A549 (cell line): ENCODE measurements around the gene CUL2. TPM values are rescaled to one million over a fixed set of nuclear protein-coding genes. Genes with fewer than 3 reads are reported as not detected.

Experiments used
- ATAC-seq, 2 experiments: fragments of 200-7000 bp in 1 of 2; fragments of >200 bp in 1 of 2; cut with Nextera tagmentation in 1 of 2; cut with Tn5 transposase in 1 of 2; 3 replicates each; pipeline versions ENCODE4 v1.8.0 to v1.9.1; 2018 to 2020; ENCODE audit warnings: mild to moderate bottlenecking in 1 of 2, moderate library complexity in 1 of 2
- CTCF ChIA-PET: fragments of 300-600 bp; sonication (Branson Sonifier 250); formaldehyde crosslinking; extraction: SDS; loops from one replicate; lab custom pipeline; 2021; ENCODE audit warnings: antibody characterized with exemption, inconsistent platforms; lab: Yijun Ruan, JAX
- POLR2A ChIA-PET: fragments of 350-600 bp; formaldehyde crosslinking; extraction: SDS; loops from one replicate; lab custom pipeline; 2021; ENCODE audit warnings: antibody characterized with exemption, inconsistent platforms; lab: Yijun Ruan, JAX
- DNase-seq, 2 experiments: peaks; one replicate each; pipeline versions ENCODE4 v3.0.0 to v3.0.0-alpha.2; 2011 to 2016; ENCODE audit warnings: low read depth in 1 of 2, low spot score in 1 of 2
- FAIRE-seq: peaks from 2 replicates; lab custom pipeline; 2011; peaks lifted over from hg19 to GRCh38; lab: Jason Lieb, UNC
- H3K27ac ChIP-seq, 2 experiments: fragments of >200 bp; sonication (Bioruptor Twin); formaldehyde crosslinking; 3 replicates each; pipeline ENCODE4 v1.5.1; 2016 to 2017
- H3K4me1 ChIP-seq: fragments of >200 bp; sonication (Bioruptor Twin); formaldehyde crosslinking; 3 replicates; pipeline ENCODE4 v1.6.1; 2016
- H3K4me2 ChIP-seq: fragments of >200 bp; sonication (Bioruptor Twin); formaldehyde crosslinking; 3 replicates; pipeline ENCODE4 v1.6.1; 2016
- H3K4me3 ChIP-seq: fragments of >200 bp; sonication (Bioruptor Twin); formaldehyde crosslinking; 3 replicates; pipeline ENCODE4 v1.5.1; 2016
- H3K9me3 ChIP-seq: fragments of >200 bp; sonication (Bioruptor Twin); formaldehyde crosslinking; 3 replicates; pipeline ENCODE4 v1.6.1; 2016
- ATOH8 ChIP-seq: fragments of 250-450 bp; sonication (Bioruptor Pico); IDR thresholded peaks from 2 replicates; pipeline ENCODE4 v1.5.0; 2020; ENCODE audit warnings: low read depth, mild to moderate bottlenecking, moderate library complexity
- BCL3 ChIP-seq: fragments of >200 bp; sonication (Bioruptor Twin); formaldehyde crosslinking; IDR thresholded peaks from 3 replicates; pipeline ENCODE4 v1.6.1; 2016
- CBX2 ChIP-seq: fragments of 200-600 bp; sonication (generic); IDR thresholded peaks from 2 replicates; pipeline ENCODE4 v1.6.1; 2016; ENCODE audit warnings: low read depth, mild to moderate bottlenecking, borderline replicate concordance
- CEBPB ChIP-seq, 2 experiments: fragments of >200 bp in 1 of 2; sonication (Bioruptor Twin) in 1 of 2; formaldehyde crosslinking in 1 of 2; IDR thresholded peaks; 2 replicates each; pipeline ENCODE4 v1.6.1; 2012 to 2016
- CHD2 ChIP-seq: fragments of 150-350 bp; IDR thresholded peaks from 2 replicates; pipeline ENCODE4 v1.6.1; 2014; ENCODE audit warnings: low read length; ENCODE audit not compliant: partially characterized antibody
- EHF ChIP-seq: fragments of 250-450 bp; sonication (Bioruptor Pico); IDR thresholded peaks from 2 replicates; pipeline ENCODE4 v1.5.0; 2020; ENCODE audit warnings: mild to moderate bottlenecking
- ESRRA ChIP-seq: fragments of 150-350 bp; IDR thresholded peaks from 2 replicates; pipeline ENCODE4 v1.6.1; 2014; ENCODE audit warnings: mild to moderate bottlenecking, low read length, borderline replicate concordance
- FOSB ChIP-seq: fragments of 250-450 bp; sonication (Bioruptor Pico); IDR thresholded peaks from 2 replicates; pipeline ENCODE4 v1.5.0; 2020; ENCODE audit warnings: mild to moderate bottlenecking, moderate library complexity
- FOSL2 ChIP-seq, 2 experiments: fragments of 450-650 bp in 1 of 2; fragments of >200 bp in 1 of 2; sonication (Bioruptor Twin) in 1 of 2; formaldehyde crosslinking; IDR thresholded peaks; 2 replicates each; pipeline versions ENCODE4 v1.5.0 to v1.6.1; 2016 to 2020; ENCODE audit warnings: mild to moderate bottlenecking in 1 of 2, moderate library complexity in 1 of 2
- FOXS1 ChIP-seq: fragments of 250-450 bp; sonication (Bioruptor Pico); IDR thresholded peaks from 2 replicates; pipeline ENCODE4 v1.5.0; 2020; ENCODE audit warnings: mild to moderate bottlenecking, moderate library complexity
- GATA3 ChIP-seq: IDR thresholded peaks from 2 replicates; pipeline ENCODE4 v1.6.1; 2012; ENCODE audit warnings: borderline replicate concordance
- HEYL ChIP-seq: fragments of 250-450 bp; sonication (Bioruptor Pico); IDR thresholded peaks from 2 replicates; pipeline ENCODE4 v1.8.0; 2021; ENCODE audit warnings: mild to moderate bottlenecking, moderate library complexity
- HMGXB4 ChIP-seq: fragments of 250-450 bp; sonication (Bioruptor Pico); IDR thresholded peaks from 2 replicates; pipeline ENCODE4 v1.5.0; 2021; ENCODE audit warnings: mild to moderate bottlenecking, moderate library complexity, borderline replicate concordance
- JUN ChIP-seq, 2 experiments: fragments of >200 bp; sonication (Bioruptor Twin); formaldehyde crosslinking; IDR thresholded peaks; 2 replicates in 1 of 2; 3 replicates in 1 of 2; pipeline ENCODE4 v1.6.1; 2016 to 2017
- JUNB ChIP-seq: fragments of >200 bp; sonication (Bioruptor Twin); formaldehyde crosslinking; IDR thresholded peaks from 2 replicates; pipeline ENCODE4 v1.6.1; 2016
- KDM1A ChIP-seq: fragments of 200-600 bp; sonication (generic); IDR thresholded peaks from 2 replicates; pipeline ENCODE4 v1.6.1; 2016; ENCODE audit warnings: low read depth, mild to moderate bottlenecking
- MAZ ChIP-seq: fragments of 150-350 bp; IDR thresholded peaks from 2 replicates; pipeline ENCODE4 v1.6.1; 2014; ENCODE audit warnings: antibody characterized with exemption, low read depth, low read length, borderline replicate concordance
- PBX3 ChIP-seq: IDR thresholded peaks from 2 replicates; pipeline ENCODE4 v1.6.1; 2012
- PHF8 ChIP-seq: fragments of 200-600 bp; sonication (generic); IDR thresholded peaks from 2 replicates; pipeline ENCODE4 v1.6.1; 2016; ENCODE audit warnings: low read depth, mild to moderate bottlenecking, antibody characterized with exemption, moderate library complexity, borderline replicate concordance
- RAD21 ChIP-seq, 2 experiments: fragments of >200 bp in 1 of 2; sonication (Bioruptor Twin) in 1 of 2; formaldehyde crosslinking in 1 of 2; IDR thresholded peaks in 1 of 2; conservative IDR thresholded peaks in 1 of 2; 2 replicates in 1 of 2; 3 replicates in 1 of 2; pipeline ENCODE4 v1.6.1; 2012 to 2018; ENCODE audit warnings: inconsistent platforms in 1 of 2
- RARB ChIP-seq: fragments of 250-450 bp; sonication (Bioruptor Pico); IDR thresholded peaks from 2 replicates; pipeline ENCODE4 v1.8.0; 2021; ENCODE audit warnings: mild to moderate bottlenecking, moderate library complexity
- RNF2 ChIP-seq: fragments of 200-600 bp; sonication (generic); IDR thresholded peaks from 2 replicates; pipeline ENCODE4 v1.6.1; 2016; ENCODE audit warnings: low read depth, mild to moderate bottlenecking, antibody characterized with exemption, moderate library complexity, borderline replicate concordance
- SMC3 ChIP-seq: fragments of >200 bp; sonication (Bioruptor Twin); formaldehyde crosslinking; IDR thresholded peaks from 3 replicates; pipeline ENCODE4 v1.6.1; 2018; ENCODE audit warnings: inconsistent platforms
- SREBF2 ChIP-seq: fragments of 450-650 bp; IDR thresholded peaks from 2 replicates; pipeline ENCODE4 v1.6.1; 2014; ENCODE audit warnings: mild to moderate bottlenecking, moderate library complexity
- USF2 ChIP-seq: fragments of 450-650 bp; IDR thresholded peaks from 2 replicates; pipeline ENCODE4 v1.6.1; 2014; ENCODE audit warnings: antibody characterized with exemption
- ZFP36 ChIP-seq: fragments of 450-650 bp; IDR thresholded peaks from 2 replicates; pipeline ENCODE4 v1.6.1; 2014; ENCODE audit warnings: borderline replicate concordance; ENCODE audit not compliant: partially characterized antibody
- ZSCAN20 ChIP-seq: fragments of 250-450 bp; sonication (Bioruptor Pico); IDR thresholded peaks from 2 replicates; pipeline ENCODE4 v1.8.0; 2022; ENCODE audit warnings: mild to moderate bottlenecking, moderate library complexity
- WGBS: methylation state at CpG from one replicate; pipeline ENCODE4 v1.1.6; 2017; ENCODE audit errors: missing lambda C conversion rate; 5-methylcytosine and 5-hydroxymethylcytosine counted together
- polyA plus RNA-seq, 4 experiments: library from polyadenylated mRNA; depleted of rRNA in 3 of 4; stranded (reverse); fragments of >200 nt; fragmentation: RNase III in 1 of 4; extraction: RNeasy Plus Mini Kit Qiagen cat#74134 plus additional on column Dnase treatment in 1 of 4; gene quantifications; 2 replicates in 3 of 4; 3 replicates in 1 of 4; pipeline ENCODE4 v1.2.3, GENCODE V29; 2011 to 2017

The CUL2 gene
- polyA plus RNA-seq, 2 of the 4 experiments (the other 2 are of a cell fraction), result 26.8 to 35.1 TPM

GRCh38 chr10:34964166-34964800, 125.9 kb downstream of the CUL2 start:
- TF ChIP-seq CBX2 (no peak), FOXS1 (CRISPR knock-in tag) (no peak), MAZ (no peak), SREBF2 (no peak), BCL3 (no peak), FOSL2 (IDR thresholded peaks at IDR 0.05) (no peak), FOSL2 (CRISPR knock-in tag; IDR thresholded peaks at IDR 0.05) (no peak), KDM1A (no peak), ATOH8 (CRISPR knock-in tag) (no peak), SMC3 (no peak), RNF2 (no peak), ESRRA (no peak), PHF8 (no peak), ZSCAN20 (CRISPR knock-in tag) (no peak), RAD21 (conservative IDR thresholded peaks at IDR 0.05 in 1 of 2, IDR thresholded peaks at IDR 0.05 in 1 of 2) (no peak), PBX3 (no peak), JUNB (no peak), CEBPB (IDR thresholded peaks at IDR 0.05) (no peak), JUN (IDR thresholded peaks at IDR 0.05) (no peak), CHD2 (no peak)
- no peak overlapping the region for H3K4me3 ChIP-seq
- ATAC-seq, result no peak
- 0 out of 3 replicates have a peak, but pooled peaks cover 7% of the 10 kb centered on the region for H3K4me1 ChIP-seq
- no peak overlapping the region for H3K27ac ChIP-seq
- WGBS, result 91% methylated on average over 13 of the region's 13 CpGs
- FAIRE-seq, result no peak
- ChIA-PET POLR2A (no interaction called here), CTCF (interaction anchor here (1.1 to 3.6 kb wide), 4 partner anchors 10 to 241 kb away, joined by 3 to 10 read pairs (median 4); no protein-coding TSS in a partner anchor)
- no peak for DNase-seq
- H3K9me3 ChIP-seq, result no peaks in the 10 kb centered on the region
- H3K4me2 ChIP-seq, result no peak overlapping the region

GRCh38 chr10:34962866-34963265, 127.3 kb downstream of the CUL2 start:
- no peak overlapping the region for H3K27ac ChIP-seq
- FAIRE-seq (no peak), DNase-seq (no peak), ATAC-seq (no peak)
- POLR2A ChIA-PET, result no interaction called here
- 80% methylated on average over 2 of the region's 2 CpGs for WGBS
- 0 out of 3 replicates have a peak, but pooled peaks cover 7% of the 10 kb centered on the region for H3K4me1 ChIP-seq
- H3K4me2 ChIP-seq, result no peak overlapping the region
- no peak overlapping the region for H3K4me3 ChIP-seq
- H3K9me3 ChIP-seq, result no peaks in the 10 kb centered on the region
- CTCF ChIA-PET, result interaction anchor here (0.7 to 1.9 kb wide), 4 partner anchors 9 to 297 kb away, joined by 3 to 5 read pairs (median 4); no protein-coding TSS in a partner anchor
- no peak for TF ChIP-seq ZFP36
- TF ChIP-seq KDM1A, result no peak
- no peak for TF ChIP-seq ESRRA
- TF ChIP-seq FOSB, result no peak
- TF ChIP-seq ZSCAN20 (CRISPR knock-in tag), result no peak
- no peak for TF ChIP-seq JUNB
- no peak for TF ChIP-seq PBX3
- no peak for TF ChIP-seq RARB (CRISPR knock-in tag)
- TF ChIP-seq EHF (CRISPR knock-in tag), result no peak
- TF ChIP-seq USF2, result no peak
- no peak for TF ChIP-seq GATA3
- no peak for TF ChIP-seq HMGXB4 (CRISPR knock-in tag)
- no peak for TF ChIP-seq HEYL (CRISPR knock-in tag)
